PC-3 (cell line): ENCODE measurements around the gene UPK3A. TPM values are rescaled to one million over a fixed set of nuclear protein-coding genes. Genes with fewer than 3 reads are reported as not detected.

ENCODE experiments used
- ATAC-seq: fragments of 200-7000 bp; cut with Tn5 transposase; 2 replicates; pipeline ENCODE4 v1.9.1; 2020; ENCODE audit warnings: mild to moderate bottlenecking, moderate library complexity
- BruUV-seq: library from RNA; stranded (reverse); fragments of 400-500 nt; replicated peaks from 2 replicates; lab custom pipeline; 2021; lab: Mats Ljungman, UMichigan
- CTCF ChIA-PET: fragments of 300-600 bp; sonication (Branson Sonifier 250); formaldehyde crosslinking; loops from one replicate; lab custom pipeline; 2022; ENCODE audit warnings: antibody characterized with exemption; lab: Charles Lee
- POLR2A ChIA-PET: fragments of 300-600 bp; sonication (Branson Sonifier 250); formaldehyde crosslinking; loops from one replicate; lab custom pipeline; 2022; ENCODE audit warnings: antibody characterized with exemption; ENCODE audit not compliant: unreplicated experiment; lab: Charles Lee
- DNase-seq: peaks from one replicate; pipeline ENCODE4 v3.0.0-alpha.2; 2015
- H2AFZ ChIP-seq: fragments of 300-600 bp; sonication (generic); 2 replicates; pipeline ENCODE4 v1.6.0; 2016; ENCODE audit warnings: antibody characterized with exemption, low read length
- H3F3A ChIP-seq: fragments of 300-600 bp; sonication (generic); one replicate; pipeline ENCODE4 v1.6.0; 2017; ENCODE audit warnings: antibody characterized with exemption, low read length, control low read depth, mild to moderate bottlenecking; ENCODE audit not compliant: unreplicated experiment
- H3K27ac ChIP-seq: fragments of 300-600 bp; sonication (generic); 2 replicates; pipeline ENCODE4 v1.5.1; 2016; ENCODE audit warnings: mild to moderate bottlenecking, low read length
- H3K27me3 ChIP-seq: fragments of 300-600 bp; sonication (generic); 2 replicates; pipeline ENCODE4 v1.6.1; 2016; ENCODE audit warnings: low read length, mixed read lengths
- H3K36me3 ChIP-seq: fragments of 300-600 bp; sonication (generic); 2 replicates; pipeline ENCODE4 v1.6.1; 2016; ENCODE audit warnings: low read depth, mixed run types, low read length, mixed read lengths
- H3K4me1 ChIP-seq: fragments of 300-600 bp; sonication (generic); 2 replicates; pipeline ENCODE4 v1.5.1; 2016; ENCODE audit warnings: low read length; ENCODE audit not compliant: insufficient read depth
- H3K4me2 ChIP-seq: fragments of 300-600 bp; sonication (generic); 2 replicates; pipeline ENCODE4 v1.6.0; 2016; ENCODE audit warnings: low read length
- H3K4me3 ChIP-seq: fragments of 300-600 bp; sonication (generic); 2 replicates; pipeline ENCODE4 v1.5.1; 2016; ENCODE audit warnings: mild to moderate bottlenecking, low read length, mixed read lengths
- H3K79me2 ChIP-seq: fragments of 300-600 bp; sonication (generic); 2 replicates; pipeline ENCODE4 v1.6.1; 2017; ENCODE audit warnings: low read length, mixed read lengths
- H3K9ac ChIP-seq: fragments of 300-600 bp; sonication (generic); 2 replicates; pipeline ENCODE4 v1.6.0; 2016; ENCODE audit warnings: mild to moderate bottlenecking, low read length
- H3K9me2 ChIP-seq: fragments of 300-600 bp; sonication (generic); replicated peaks from 2 replicates; pipeline ENCODE4 v1.6.1; 2016; ENCODE audit warnings: mixed run types, low read length, mixed read lengths
- H3K9me3 ChIP-seq: fragments of 300-600 bp; sonication (generic); 2 replicates; pipeline ENCODE4 v1.6.1; 2016; ENCODE audit warnings: low read length, mixed read lengths
- H4K20me1 ChIP-seq: fragments of 300-600 bp; sonication (generic); 2 replicates; pipeline ENCODE4 v1.6.1; 2016; ENCODE audit warnings: low read length, mixed read lengths
- CTCF ChIP-seq: fragments of 300-600 bp; sonication (generic); conservative IDR thresholded peaks from 2 replicates; pipeline ENCODE4 v1.5.1; 2017; ENCODE audit warnings: antibody characterized with exemption, low read depth, mild to moderate bottlenecking, low read length
- EZH2 ChIP-seq: fragments of 300-600 bp; sonication (generic); IDR thresholded peaks from one replicate; pipeline ENCODE4 v1.6.1; 2017; ENCODE audit warnings: antibody characterized with exemption, mild to moderate bottlenecking, low read length; ENCODE audit not compliant: unreplicated experiment
- EZH2phosphoT487 ChIP-seq: fragments of 300-600 bp; sonication (generic); IDR thresholded peaks from 2 replicates; pipeline ENCODE4 v1.6.1; 2018; ENCODE audit warnings: mild to moderate bottlenecking, antibody characterized with exemption, low read length, borderline replicate concordance
- intact Hi-C: fragments of 100-400 bp; cut with micrococcal nuclease; formaldehyde crosslinking; loops from 2 replicates; pipeline ENCODE4 v1.9.0; 2023
- total RNA-seq: library from RNA; depleted of rRNA; stranded (reverse); fragments of >200 nt; gene quantifications from 2 replicates; pipeline ENCODE4 v1.2.3, GENCODE V29; 2014

Gene UPK3A
- total RNA-seq, 1 experiment from 2014 or later: 1.1 TPM

- no peak overlapping the region for H3K9ac ChIP-seq
- ATAC-seq: no peak
- POLR2A ChIA-PET: no interaction called here
These were observed 32.2 kb downstream of the UPK3A start for GRCh38 chr22:45316796-45317526.

GRCh38 chr22:45317551-45318167 lies 32.9 kb downstream of the UPK3A start:
- no peak overlapping the region for H3K9ac ChIP-seq
- no peaks in the 10 kb centered on the region for H3K27me3 ChIP-seq
- DNase-seq (peak; percentile 9), ATAC-seq (peak; percentile 43; the same call in 1 of the 2 replicates)
- H3K79me2 ChIP-seq: peaks cover 83% of the 10 kb centered on the region
- H3K9me3 ChIP-seq: no peaks in the 10 kb centered on the region
- TF ChIP-seq CTCF (peak; percentile 30; the same call in 1 of the 2 replicates), EZH2phosphoT487 (no peak), EZH2 (no peak)
- peaks cover 11% of the 10 kb centered on the region; the same call in 1 of the 2 replicates for H4K20me1 ChIP-seq
- no peak overlapping the region for H3K4me2 ChIP-seq
- intact Hi-C loops: no loop called here
- ChIA-PET POLR2A (no interaction called here), CTCF (no interaction called here)
- H2AFZ ChIP-seq: no peak overlapping the region
- no peaks in the 10 kb centered on the region for H3K9me2 ChIP-seq
- H3K4me1 ChIP-seq: no peaks in the 10 kb centered on the region; the same call in 1 of the 2 replicates
- no TSS peak for BruUV-seq
- no peak overlapping the region for H3K4me3 ChIP-seq
- H3F3A ChIP-seq: no peaks in the 10 kb centered on the region
- no peak overlapping the region for H3K27ac ChIP-seq
- no peaks in the 10 kb centered on the region for H3K36me3 ChIP-seq

More at GRCh38 chr22:45316796-45317526, 32.2 kb downstream of the UPK3A start:
- no peaks in the 10 kb centered on the region for H3K36me3 ChIP-seq
- H3K4me2 ChIP-seq: no peak overlapping the region
- peaks cover 12% of the 10 kb centered on the region; the same call in 1 of the 2 replicates for H4K20me1 ChIP-seq
- no peaks in the 10 kb centered on the region; the same call in 1 of the 2 replicates for H3K4me1 ChIP-seq
- CTCF ChIA-PET: no interaction called here
- no peaks in the 10 kb centered on the region for H3K9me2 ChIP-seq
- H3K27me3 ChIP-seq: no peaks in the 10 kb centered on the region
- no peak overlapping the region for H2AFZ ChIP-seq
- intact Hi-C loops: no loop called here
- no peaks in the 10 kb centered on the region for H3F3A ChIP-seq
- H3K27ac ChIP-seq: no peak overlapping the region
- TF ChIP-seq CTCF (no peak), EZH2 (no peak), EZH2phosphoT487 (no peak)
- no peak overlapping the region for H3K4me3 ChIP-seq
- DNase-seq: no peak
- H3K79me2 ChIP-seq: peaks cover 90% of the 10 kb centered on the region
- BruUV-seq: no TSS peak
- H3K9me3 ChIP-seq: no peaks in the 10 kb centered on the region

- Histone ChIP-seq H3K4me3 (no peak overlapping the region), H3K27ac (no peak overlapping the region), H3K9me3 (no peaks in the 10 kb centered on the region), H3K4me2 (no peak overlapping the region), H2AFZ (no peak overlapping the region), H3K36me3 (peaks cover under 1% of the 10 kb centered on the region; the same call in 1 of the 2 replicates), H3K9ac (no peak overlapping the region), H3K4me1 (no peaks in the 10 kb centered on the region; the same call in 1 of the 2 replicates), H3K9me2 (no peaks in the 10 kb centered on the region), H3F3A (no peaks in the 10 kb centered on the region), H4K20me1 (peaks cover 11% of the 10 kb centered on the region; the same call in 1 of the 2 replicates), H3K27me3 (no peaks in the 10 kb centered on the region), H3K79me2 (peaks cover 78% of the 10 kb centered on the region)
- no peak for TF ChIP-seq EZH2phosphoT487
- TF ChIP-seq EZH2: no peak
- TF ChIP-seq CTCF: no peak
- CTCF ChIA-PET: no interaction called here
- POLR2A ChIA-PET: no interaction called here
- BruUV-seq: no TSS peak
- intact Hi-C loops: no loop called here
- DNase-seq (no peak), ATAC-seq (no peak)
These were observed 33.4 kb downstream of the UPK3A start for GRCh38 chr22:45318168-45318557.
